NT2/D1 (cell line): ENCODE measurements around the gene BMPR1A.

ENCODE experiments used
- SUZ12 ChIP-seq: IDR thresholded peaks from 2 replicates; pipeline ENCODE4 v1.6.1; 2011; ENCODE audit not compliant: insufficient read length, insufficient read depth; ENCODE audit errors: extremely low read depth
- YY1 ChIP-seq: IDR thresholded peaks from 2 replicates; pipeline ENCODE4 v1.6.1; 2011; ENCODE audit not compliant: insufficient read length, insufficient read depth
- ZNF274 ChIP-seq: IDR thresholded peaks from 2 replicates; pipeline ENCODE4 v1.6.1; 2011; ENCODE audit warnings: mild to moderate bottlenecking, low read depth, low read length

GRCh38 chr10:86867149-86867548, 110.7 kb downstream of the BMPR1A start:
- TF ChIP-seq YY1 (no peak), ZNF274 (no peak), SUZ12 (no peak)
